DND-41 (cell line): ENCODE data around the gene SRPK2.
"Not testable (repeated sequence)": the region's sequence is repeated elsewhere in the genome, so short reads cannot be mapped to it uniquely, and the experiment has no call there.

Experiments used
- CTCF ChIP-seq: IDR thresholded peaks from 2 replicates; pipeline ENCODE4 v1.5.1; 2012; ENCODE audit warnings: borderline replicate concordance, low read length, moderate library complexity, mild to moderate bottlenecking; ENCODE audit not compliant: poor library complexity, severe bottlenecking; ENCODE audit errors: extremely low read depth
- EZH2 ChIP-seq: IDR thresholded peaks from 3 replicates; pipeline ENCODE4 v1.6.1; 2012; ENCODE audit warnings: borderline replicate concordance, low read depth, mild to moderate bottlenecking, moderate library complexity, low read length, inconsistent platforms; ENCODE audit not compliant: severe bottlenecking

- TF ChIP-seq CTCF, EZH2: not testable (repeated sequence)
Measured at GRCh38 chr7:105300587-105300986, 88.1 kb downstream of the SRPK2 start.
